Activated T-helper 1 cell treated with anti-CD3 and anti-CD28 coated beads, Interleukin-12 subunit alpha, Interleukin-12 subunit beta, Interleukin-2, Interleukin-4 antibody, amounts not matched to agents 30 ng/mL and 10 ng/mL and 1 ng/mL, durations not matched to agents 14 hours and 24 hours and 36 hours (primary cell): ENCODE measurements around the gene CNGA2. TPM values are rescaled to one million over a fixed set of nuclear protein-coding genes. Genes with fewer than 3 reads are reported as not detected.

Source experiments
- DNase-seq: peaks from one replicate; pipeline ENCODE4 v3.0.0; 2021; ENCODE audit warnings: low spot score
- H3K27ac Mint-ChIP-seq: one replicate; pipeline ENCODE4 v1.8.0; 2021; ENCODE audit warnings: mild to moderate bottlenecking, mixed read lengths
- H3K27me3 Mint-ChIP-seq: one replicate; pipeline ENCODE4 v1.8.0; 2022; ENCODE audit warnings: mild to moderate bottlenecking, moderate library complexity, mixed read lengths; ENCODE audit not compliant: insufficient read depth
- H3K36me3 Mint-ChIP-seq: one replicate; pipeline ENCODE4 v1.8.0; 2021; ENCODE audit warnings: low read depth, mixed read lengths
- H3K4me1 Mint-ChIP-seq: one replicate; pipeline ENCODE4 v1.8.0; 2021; ENCODE audit warnings: low read depth, mixed read lengths
- H3K4me3 Mint-ChIP-seq: one replicate; pipeline ENCODE4 v1.8.0; 2021; ENCODE audit warnings: mild to moderate bottlenecking, moderate library complexity, mixed read lengths
- H3K9me3 Mint-ChIP-seq: one replicate; pipeline ENCODE4 v1.8.0; 2021; ENCODE audit warnings: mixed read lengths
- intact Hi-C: fragments of 100-400 bp; cut with micrococcal nuclease; formaldehyde crosslinking; loops from one replicate; pipeline ENCODE4 v1.15.1; 2024
- total RNA-seq: library from RNA; stranded (reverse); gene quantifications from 2 replicates; pipeline ENCODE4 v1.2.3, GENCODE V29; 2022

Gene CNGA2
- total RNA-seq, 1 donor from 2014 or later: not detected

DNA sequence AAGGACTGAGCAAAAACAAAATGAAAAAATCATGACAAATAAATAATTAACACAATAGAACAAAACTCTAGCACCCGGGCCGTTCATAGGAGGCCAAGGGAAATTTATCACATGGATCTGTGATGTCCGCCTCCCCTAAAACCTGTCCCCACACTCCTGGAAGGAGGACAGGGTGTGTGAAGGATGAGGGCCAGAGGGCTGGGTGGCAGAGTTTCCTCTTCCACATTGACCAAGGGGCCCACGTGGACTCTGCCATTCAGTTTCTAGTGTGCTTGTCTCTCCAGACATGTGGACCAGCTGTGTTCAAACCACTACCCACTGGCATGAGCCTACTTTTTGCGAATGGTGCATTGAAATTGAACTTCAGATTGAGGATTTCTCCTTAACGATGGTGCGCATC is 33.0 kb upstream of the CNGA2 start:
- H3K4me3 Mint-ChIP-seq: no peak overlapping the region
- H3K36me3 Mint-ChIP-seq: no peaks in the 10 kb centered on the region
- no peak overlapping the region for H3K27ac Mint-ChIP-seq
- H3K9me3 Mint-ChIP-seq: no peaks in the 10 kb centered on the region
- H3K27me3 Mint-ChIP-seq: peaks cover 2% of the 10 kb centered on the region
- no peaks in the 10 kb centered on the region for H3K4me1 Mint-ChIP-seq
- intact Hi-C loops: no loop called here
- DNase-seq: no peak

DNA sequence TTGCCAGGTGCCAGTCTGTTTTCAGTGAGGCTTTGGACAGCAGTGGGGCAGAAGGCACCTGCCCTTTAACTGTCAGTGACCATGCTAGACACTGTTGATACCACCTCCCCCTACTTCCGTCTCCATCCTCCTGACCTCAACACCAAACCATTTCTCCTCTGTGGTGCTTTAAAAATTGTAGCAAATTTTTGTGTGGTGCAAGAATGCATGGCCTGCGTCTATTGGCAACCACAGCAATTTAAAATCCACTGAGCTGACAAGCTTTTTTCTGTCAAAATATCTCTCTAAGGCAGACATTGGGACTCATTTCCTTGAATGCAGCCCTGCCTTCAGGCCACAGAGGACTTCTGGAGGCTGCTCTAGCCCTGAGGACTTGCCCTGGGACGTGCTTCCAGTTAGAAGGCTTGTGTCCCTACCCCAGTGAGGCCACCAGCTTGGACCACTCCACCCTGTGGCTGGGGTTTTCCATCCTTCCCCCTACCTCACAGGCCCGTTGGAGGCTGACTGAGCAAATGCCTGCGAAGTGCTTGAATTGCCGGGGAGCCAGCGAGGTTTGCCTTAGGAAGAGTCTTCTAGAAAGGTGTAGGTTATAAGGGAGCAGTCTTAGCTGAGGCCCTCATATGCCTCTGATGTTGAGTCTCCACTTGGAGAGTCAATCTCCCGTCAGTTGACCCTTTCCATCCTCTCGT is 32.4 kb upstream of the CNGA2 start:
- no peak overlapping the region for H3K4me3 Mint-ChIP-seq
- H3K36me3 Mint-ChIP-seq: no peaks in the 10 kb centered on the region
- H3K9me3 Mint-ChIP-seq: no peaks in the 10 kb centered on the region
- no peak overlapping the region for H3K27ac Mint-ChIP-seq
- H3K27me3 Mint-ChIP-seq: no peaks in the 10 kb centered on the region
- H3K4me1 Mint-ChIP-seq: no peaks in the 10 kb centered on the region
- intact Hi-C loops: no loop called here
- no peak for DNase-seq

DNA sequence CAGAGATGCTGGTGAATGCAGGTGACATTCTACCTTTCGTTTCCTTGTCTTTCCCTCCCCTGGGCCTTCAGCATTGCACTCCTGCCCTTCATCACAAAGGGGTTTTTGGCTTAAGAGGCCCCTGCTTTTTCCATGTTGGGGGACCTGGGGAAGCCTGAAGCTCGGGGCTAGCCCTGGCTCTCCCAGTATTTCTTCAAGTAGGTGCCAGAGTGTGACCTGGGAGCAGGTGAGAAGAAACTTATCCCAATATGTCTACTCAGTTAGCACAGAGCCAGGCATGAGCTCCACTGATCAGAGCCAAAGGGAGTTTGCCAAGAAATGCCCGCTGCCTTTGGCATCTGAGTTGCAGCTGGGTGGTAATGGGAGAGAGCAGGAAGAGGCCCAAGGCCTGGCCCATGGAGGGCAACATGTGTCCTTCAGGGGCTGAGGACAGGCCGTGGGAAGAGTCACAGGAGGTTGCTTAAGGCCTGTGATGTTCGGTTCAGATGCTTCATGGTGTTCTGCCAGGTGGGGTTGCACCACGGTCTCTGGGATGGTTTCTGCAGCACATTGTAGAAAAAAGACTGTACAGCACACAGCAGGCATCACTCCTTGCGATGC is 31.7 kb upstream of the CNGA2 start:
- Mint-ChIP-seq H3K27ac (no peak overlapping the region), H3K27me3 (no peaks in the 10 kb centered on the region), H3K36me3 (no peaks in the 10 kb centered on the region), H3K9me3 (no peaks in the 10 kb centered on the region), H3K4me3 (no peak overlapping the region), H3K4me1 (no peaks in the 10 kb centered on the region)
- no peak for DNase-seq
- intact Hi-C loops: no loop called here

DNA sequence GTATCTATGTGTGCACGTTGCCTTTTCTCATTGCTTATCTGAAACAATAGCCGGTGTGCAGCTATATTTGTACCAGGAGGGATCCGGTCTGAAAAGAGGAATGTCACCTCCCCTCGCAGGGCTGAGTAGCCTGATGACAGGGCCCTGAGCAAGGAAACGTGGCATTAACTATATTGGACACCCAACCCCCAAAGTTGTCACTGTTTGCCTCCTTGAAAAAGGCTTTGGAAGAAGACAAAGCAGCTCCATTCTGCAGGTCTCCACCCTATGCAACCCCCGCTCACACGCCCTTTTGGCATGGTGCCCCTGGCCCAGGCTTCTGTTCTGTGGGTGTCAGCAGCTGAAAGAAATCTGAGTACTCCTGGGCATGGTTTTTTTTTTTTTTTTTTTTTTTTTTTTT is 31.1 kb upstream of the CNGA2 start:
- no peaks in the 10 kb centered on the region for H3K4me1 Mint-ChIP-seq
- no peak overlapping the region for H3K4me3 Mint-ChIP-seq
- no peak for DNase-seq
- H3K36me3 Mint-ChIP-seq: no peaks in the 10 kb centered on the region
- H3K27me3 Mint-ChIP-seq: no peaks in the 10 kb centered on the region
- intact Hi-C loops: no loop called here
- H3K27ac Mint-ChIP-seq: no peak overlapping the region
- no peaks in the 10 kb centered on the region for H3K9me3 Mint-ChIP-seq

DNA sequence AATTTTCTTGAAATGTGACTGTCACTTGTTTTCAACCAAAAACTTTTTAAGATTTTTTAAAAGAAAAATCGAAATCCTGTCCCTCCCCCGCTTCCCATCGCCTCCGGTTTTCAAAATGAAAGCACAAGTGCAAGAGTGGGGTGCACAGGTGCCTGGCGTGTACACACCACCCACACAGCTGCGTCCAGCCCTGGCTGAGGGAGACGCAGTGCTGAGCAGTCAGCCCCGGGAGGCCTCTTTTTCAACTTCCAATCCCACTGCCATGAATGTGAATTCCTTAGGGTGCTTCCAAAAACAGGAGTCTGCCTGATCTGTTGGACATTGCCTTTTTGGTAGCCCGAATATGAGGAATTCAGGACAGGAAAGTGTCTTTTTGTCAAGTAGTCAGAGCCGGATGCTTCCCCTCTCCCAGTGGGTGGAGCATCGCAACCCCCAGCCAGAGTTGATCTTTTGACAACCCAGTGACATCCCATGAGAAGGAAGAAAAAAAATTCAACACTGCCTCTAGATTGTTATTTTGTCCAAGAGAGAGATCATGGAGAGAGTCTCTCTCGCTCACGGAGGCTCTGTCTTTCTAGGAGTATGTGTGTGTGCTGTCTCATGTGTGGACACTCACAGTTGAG is 30.4 kb upstream of the CNGA2 start:
- Mint-ChIP-seq H3K9me3 (no peaks in the 10 kb centered on the region), H3K27me3 (no peaks in the 10 kb centered on the region), H3K27ac (no peak overlapping the region), H3K4me1 (no peaks in the 10 kb centered on the region), H3K36me3 (no peaks in the 10 kb centered on the region), H3K4me3 (no peak overlapping the region)
- intact Hi-C loops: no loop called here
- DNase-seq: no peak

DNA sequence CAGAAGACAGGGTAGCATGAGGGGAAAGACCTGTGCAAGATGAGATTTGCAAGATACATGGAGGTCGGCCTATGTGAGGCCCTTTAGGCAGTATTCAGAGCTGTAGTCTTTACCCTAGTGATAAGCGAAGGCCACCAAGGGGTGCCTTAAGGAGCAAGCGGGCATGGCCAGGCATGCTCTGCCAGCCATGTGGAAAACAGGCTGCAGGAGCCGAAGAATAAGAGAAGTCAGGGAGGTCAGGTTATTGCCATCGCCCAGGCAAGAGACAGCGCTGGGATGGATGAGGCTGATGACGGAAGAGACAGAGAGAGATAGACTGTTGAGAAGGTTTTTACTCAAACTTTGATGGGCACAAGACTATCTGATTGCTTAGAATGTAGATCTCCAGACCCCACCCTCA is 25.7 kb upstream of the CNGA2 start:
- H3K4me3 Mint-ChIP-seq: no peak overlapping the region
- no peak overlapping the region for H3K27ac Mint-ChIP-seq
- H3K27me3 Mint-ChIP-seq: no peaks in the 10 kb centered on the region
- no peaks in the 10 kb centered on the region for H3K9me3 Mint-ChIP-seq
- intact Hi-C loops: no loop called here
- DNase-seq: no peak
- no peaks in the 10 kb centered on the region for H3K36me3 Mint-ChIP-seq
- H3K4me1 Mint-ChIP-seq: no peaks in the 10 kb centered on the region

DNA sequence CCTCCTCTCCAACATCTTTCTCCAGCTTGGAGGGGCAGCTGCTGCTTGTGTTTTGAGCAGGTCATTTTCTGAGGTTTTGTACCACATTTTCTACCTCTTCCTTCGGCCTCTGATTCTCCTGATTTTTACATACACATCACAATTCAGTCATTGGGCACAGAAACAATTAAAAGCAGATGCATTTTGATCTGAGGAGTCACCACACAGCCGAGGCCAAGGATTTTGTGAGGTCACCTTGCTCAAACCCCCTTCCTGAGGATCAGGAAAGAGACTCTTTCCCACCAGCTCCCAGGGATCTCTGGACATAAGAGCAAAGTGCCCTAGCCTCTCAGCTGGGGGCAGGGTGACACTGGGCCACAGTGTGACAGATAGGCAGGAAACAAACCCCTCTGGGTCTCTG is 24.1 kb upstream of the CNGA2 start:
- H3K27me3 Mint-ChIP-seq: no peaks in the 10 kb centered on the region
- no peak for DNase-seq
- no peak overlapping the region for H3K27ac Mint-ChIP-seq
- no peaks in the 10 kb centered on the region for H3K36me3 Mint-ChIP-seq
- intact Hi-C loops: no loop called here
- H3K4me1 Mint-ChIP-seq: no peaks in the 10 kb centered on the region
- H3K9me3 Mint-ChIP-seq: no peaks in the 10 kb centered on the region
- H3K4me3 Mint-ChIP-seq: no peak overlapping the region

DNA sequence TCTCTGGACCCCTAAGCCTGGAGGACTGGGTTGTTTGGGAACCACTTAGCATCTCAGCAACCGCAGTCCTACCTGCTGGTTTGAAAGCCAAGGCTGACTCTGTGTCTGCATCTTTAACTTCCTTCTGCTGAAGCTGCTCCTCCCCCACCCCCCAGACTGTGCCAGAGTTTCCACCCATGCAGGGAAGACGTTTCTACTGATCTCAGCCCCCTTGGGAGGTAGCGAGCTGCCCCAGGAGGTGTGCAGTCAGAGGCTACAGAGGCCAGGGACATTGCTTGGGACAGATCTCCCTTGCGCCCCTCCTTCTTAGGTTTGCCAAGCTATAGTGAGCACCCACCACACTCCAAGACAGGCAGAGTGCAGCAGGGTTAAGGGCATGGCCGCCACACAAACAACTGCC is 23.4 kb upstream of the CNGA2 start:
- Mint-ChIP-seq H3K4me3 (no peak overlapping the region), H3K4me1 (no peaks in the 10 kb centered on the region), H3K36me3 (no peaks in the 10 kb centered on the region), H3K9me3 (no peaks in the 10 kb centered on the region), H3K27ac (no peak overlapping the region), H3K27me3 (no peaks in the 10 kb centered on the region)
- DNase-seq: no peak
- intact Hi-C loops: no loop called here

DNA sequence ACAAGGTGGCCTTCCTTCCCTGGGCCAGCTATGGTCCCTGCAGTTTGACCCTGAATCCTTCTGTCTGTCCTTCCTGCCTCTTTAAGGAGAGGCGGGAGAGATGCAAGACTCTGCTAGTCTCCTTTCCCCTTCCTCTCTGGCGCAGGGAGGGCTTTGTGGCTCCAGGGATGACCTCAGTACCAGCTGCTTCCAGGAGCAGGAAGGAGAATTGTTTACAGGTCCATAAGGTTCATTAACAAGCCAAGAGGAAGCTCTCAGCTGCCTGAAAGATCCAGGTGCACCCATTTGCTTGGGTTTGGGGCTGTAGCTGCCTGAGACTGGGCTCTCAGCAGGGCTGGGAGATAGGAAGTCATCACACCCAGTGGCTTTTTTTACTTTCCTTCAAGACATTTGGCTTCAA is 22.8 kb upstream of the CNGA2 start:
- Mint-ChIP-seq H3K27ac (no peak overlapping the region), H3K4me3 (no peak overlapping the region), H3K27me3 (no peaks in the 10 kb centered on the region), H3K36me3 (no peaks in the 10 kb centered on the region), H3K4me1 (no peaks in the 10 kb centered on the region), H3K9me3 (no peaks in the 10 kb centered on the region)
- intact Hi-C loops: no loop called here
- DNase-seq: no peak

DNA sequence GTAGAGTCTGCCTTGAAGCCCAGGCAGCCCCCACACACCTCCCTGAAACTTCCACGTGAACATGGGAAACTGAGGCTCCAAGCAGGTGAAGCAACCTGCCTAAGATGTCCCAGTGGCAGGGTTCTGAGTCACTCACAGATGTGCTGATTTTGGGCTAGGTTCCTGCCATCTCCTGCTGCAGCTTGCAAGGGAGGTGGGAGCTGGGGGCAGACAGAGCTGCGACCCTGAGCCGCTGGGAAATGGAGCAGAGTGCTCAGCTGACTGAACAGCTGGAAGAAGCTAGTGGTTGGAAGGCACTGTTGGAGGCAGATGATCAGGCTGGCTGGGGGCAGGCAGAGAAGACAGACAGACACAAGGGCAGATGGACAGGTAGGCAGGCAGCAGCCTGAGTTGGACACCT is 22.3 kb upstream of the CNGA2 start:
- no peak overlapping the region for H3K4me3 Mint-ChIP-seq
- H3K36me3 Mint-ChIP-seq: no peaks in the 10 kb centered on the region
- intact Hi-C loops: no loop called here
- DNase-seq: no peak
- no peaks in the 10 kb centered on the region for H3K9me3 Mint-ChIP-seq
- no peak overlapping the region for H3K27ac Mint-ChIP-seq
- H3K4me1 Mint-ChIP-seq: no peaks in the 10 kb centered on the region
- H3K27me3 Mint-ChIP-seq: no peaks in the 10 kb centered on the region

DNA sequence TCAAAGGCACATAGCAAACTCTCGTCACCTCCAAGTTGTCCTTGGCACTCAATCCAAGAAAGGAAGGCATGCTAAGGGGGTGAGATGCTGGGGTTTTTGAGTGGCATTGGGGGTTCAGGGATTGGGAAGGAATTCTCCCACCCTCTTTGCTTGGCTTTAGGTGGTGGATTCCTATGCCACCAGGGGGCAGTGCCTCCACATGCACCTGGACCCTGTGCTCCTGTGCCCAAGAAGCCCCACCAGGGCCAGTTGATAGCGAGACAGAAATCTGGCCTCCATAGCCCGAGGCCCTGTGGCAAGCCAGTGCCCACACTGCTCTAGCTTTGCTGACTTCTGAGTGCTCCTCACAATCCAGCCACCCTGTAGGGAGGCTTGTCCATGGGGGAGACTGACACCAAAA is 20.7 kb upstream of the CNGA2 start:
- H3K27ac Mint-ChIP-seq: no peak overlapping the region
- DNase-seq: no peak
- intact Hi-C loops: no loop called here
- no peak overlapping the region for H3K4me3 Mint-ChIP-seq
- no peaks in the 10 kb centered on the region for H3K9me3 Mint-ChIP-seq
- no peaks in the 10 kb centered on the region for H3K27me3 Mint-ChIP-seq
- H3K4me1 Mint-ChIP-seq: no peaks in the 10 kb centered on the region
- H3K36me3 Mint-ChIP-seq: no peaks in the 10 kb centered on the region

DNA sequence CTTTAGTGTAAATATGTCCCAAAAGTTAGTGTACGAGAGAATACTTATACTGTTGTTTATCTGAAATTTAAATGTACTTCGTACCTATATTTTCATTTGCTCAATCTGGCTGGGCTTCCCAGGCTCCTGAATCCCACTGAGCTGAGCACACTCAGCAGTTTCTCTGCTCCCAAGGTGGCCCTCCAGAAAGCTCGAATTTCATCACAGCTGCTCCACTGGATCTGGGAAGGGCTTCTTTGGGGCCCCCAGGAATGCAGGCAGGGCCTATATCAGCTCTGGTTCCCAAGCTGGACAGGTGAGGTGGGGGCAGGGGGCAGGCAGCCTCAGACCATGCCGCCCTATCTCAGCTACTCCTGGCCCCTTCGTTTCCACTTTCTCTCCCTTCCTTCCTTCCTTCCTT is 20.2 kb upstream of the CNGA2 start:
- no peak overlapping the region for H3K4me3 Mint-ChIP-seq
- H3K36me3 Mint-ChIP-seq: no peaks in the 10 kb centered on the region
- H3K27me3 Mint-ChIP-seq: no peaks in the 10 kb centered on the region
- intact Hi-C loops: no loop called here
- no peak overlapping the region for H3K27ac Mint-ChIP-seq
- H3K4me1 Mint-ChIP-seq: no peaks in the 10 kb centered on the region
- H3K9me3 Mint-ChIP-seq: no peaks in the 10 kb centered on the region
- no peak for DNase-seq

DNA sequence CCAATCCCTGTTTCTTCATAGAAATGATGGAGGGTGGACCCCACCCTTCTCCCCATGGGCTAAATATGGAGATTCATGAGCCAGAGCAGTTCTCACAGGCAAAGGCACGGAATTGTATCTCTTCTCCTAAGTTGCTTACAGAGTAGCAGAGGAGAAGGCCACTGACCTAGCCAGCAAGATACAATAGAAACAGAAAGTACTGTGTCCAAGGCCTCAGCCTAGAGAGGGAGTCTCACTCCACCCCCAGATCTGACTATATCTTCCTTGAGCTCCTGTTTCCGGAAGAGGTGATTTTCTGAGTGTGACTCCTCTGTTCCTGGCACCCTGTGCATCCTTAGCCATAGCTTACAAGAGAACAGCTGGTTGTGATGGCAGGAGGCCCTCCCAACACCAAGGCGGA is 18.8 kb upstream of the CNGA2 start, which contains the start of gene FATE1:
TSS of gene FATE1 (plus strand) at position 284 of the 400 bp plus-strand sequence. CDS start at position 369, 85 bp downstream.
- Mint-ChIP-seq H3K4me1 (no peaks in the 10 kb centered on the region), H3K4me3 (no peak within 1 kb of the TSS), H3K27me3 (no peaks in the 10 kb centered on the region), H3K27ac (no peak within 1 kb of the TSS), H3K9me3 (no peaks in the 10 kb centered on the region), H3K36me3 (no peaks in the 10 kb centered on the region)
- intact Hi-C loops: no loop called here
- no peak for DNase-seq
